Hepatocyte (in vitro differentiated cells): ENCODE measurements around the gene PKD1L1.

Experiments
- CTCF ChIP-seq: fragments of 200-600 bp; sonication (generic); IDR thresholded peaks from 2 replicates; pipeline ENCODE4 v1.5.1; 2016; ENCODE audit warnings: antibody characterized with exemption, mild to moderate bottlenecking; ENCODE audit not compliant: poor library complexity
- EZH2phosphoT487 ChIP-seq: fragments of 200-600 bp; sonication (generic); IDR thresholded peaks from one replicate; pipeline ENCODE4 v1.6.1; 2018; ENCODE audit warnings: antibody characterized with exemption, mild to moderate bottlenecking, low read depth, moderate library complexity; ENCODE audit not compliant: unreplicated experiment, severe bottlenecking

- TF ChIP-seq CTCF, result no peak
- TF ChIP-seq EZH2phosphoT487, result no peak
Observed at GRCh38 chr7:47806701-47807103, 141.6 kb downstream of the PKD1L1 start.
